WTC11 (cell line): ENCODE data around the gene ZNF780B. TPM values are rescaled to one million over a fixed set of nuclear protein-coding genes. Genes with fewer than 3 reads are reported as not detected.

Experiments used
- ATAC-seq: fragments of 200-7000 bp; cut with Tn5 transposase; 2 replicates; pipeline ENCODE4 v1.10.0; 2021; ENCODE audit warnings: mild to moderate bottlenecking, moderate library complexity
- CTCF ChIA-PET: fragments of 300-600 bp; sonication (Branson Sonifier 250); formaldehyde crosslinking; loops from one replicate; lab custom pipeline; 2021; ENCODE audit warnings: antibody characterized with exemption; lab: Charles Lee
- POLR2A ChIA-PET: fragments of 350-600 bp; sonication (Branson Sonifier 250); formaldehyde crosslinking; loops from one replicate; lab custom pipeline; 2021; ENCODE audit warnings: antibody characterized with exemption; lab: Charles Lee
- DNase-seq: peaks from one replicate; pipeline ENCODE4 v3.0.0; 2021; ENCODE audit warnings: low spot score
- H3K27ac Mint-ChIP-seq: 2 replicates; pipeline ENCODE4 v1.8.0; 2021; ENCODE audit warnings: mixed read lengths
- H3K27me3 Mint-ChIP-seq: 2 replicates; pipeline ENCODE4 v1.8.0; 2021; ENCODE audit warnings: low read depth, mild to moderate bottlenecking, moderate library complexity, mixed read lengths
- H3K36me3 Mint-ChIP-seq: 2 replicates; pipeline ENCODE4 v1.8.0; 2021; ENCODE audit warnings: mixed read lengths
- H3K4me1 Mint-ChIP-seq: 2 replicates; pipeline ENCODE4 v1.8.0; 2022; ENCODE audit warnings: mixed read lengths
- H3K4me3 Mint-ChIP-seq: 2 replicates; pipeline ENCODE4 v1.8.0; 2021; ENCODE audit warnings: mild to moderate bottlenecking, moderate library complexity, mixed read lengths
- H3K9me3 Mint-ChIP-seq: 2 replicates; pipeline ENCODE4 v1.8.0; 2021; ENCODE audit warnings: mixed read lengths
- HMGA2 ChIP-seq: fragments of 250-450 bp; sonication (Bioruptor Pico); IDR thresholded peaks from 2 replicates; pipeline ENCODE4 v1.4.0; 2021; ENCODE audit warnings: mild to moderate bottlenecking, moderate library complexity
- JAZF1 ChIP-seq: fragments of 250-450 bp; sonication (Bioruptor Pico); IDR thresholded peaks from 2 replicates; pipeline ENCODE4 v1.9.0; 2021; ENCODE audit warnings: moderate library complexity, mild to moderate bottlenecking, inconsistent platforms
- NFYB ChIP-seq: sonication (generic); formaldehyde crosslinking; conservative IDR thresholded peaks from 2 replicates; pipeline ENCODE4 v1.8.0; 2022; ENCODE audit warnings: low read depth, missing genetic modification reagents
- TEAD1 ChIP-seq: sonication (generic); formaldehyde crosslinking; IDR thresholded peaks from 2 replicates; pipeline ENCODE4 v1.8.0; 2022; ENCODE audit warnings: mild to moderate bottlenecking, missing genetic modification reagents
- total RNA-seq: library from RNA; stranded (reverse); gene quantifications from 3 replicates; pipeline ENCODE4 v1.2.3, GENCODE V29; 2021

The ZNF780B gene
- total RNA-seq, 1 experiment from 2014 or later: 22.9 TPM

DNA sequence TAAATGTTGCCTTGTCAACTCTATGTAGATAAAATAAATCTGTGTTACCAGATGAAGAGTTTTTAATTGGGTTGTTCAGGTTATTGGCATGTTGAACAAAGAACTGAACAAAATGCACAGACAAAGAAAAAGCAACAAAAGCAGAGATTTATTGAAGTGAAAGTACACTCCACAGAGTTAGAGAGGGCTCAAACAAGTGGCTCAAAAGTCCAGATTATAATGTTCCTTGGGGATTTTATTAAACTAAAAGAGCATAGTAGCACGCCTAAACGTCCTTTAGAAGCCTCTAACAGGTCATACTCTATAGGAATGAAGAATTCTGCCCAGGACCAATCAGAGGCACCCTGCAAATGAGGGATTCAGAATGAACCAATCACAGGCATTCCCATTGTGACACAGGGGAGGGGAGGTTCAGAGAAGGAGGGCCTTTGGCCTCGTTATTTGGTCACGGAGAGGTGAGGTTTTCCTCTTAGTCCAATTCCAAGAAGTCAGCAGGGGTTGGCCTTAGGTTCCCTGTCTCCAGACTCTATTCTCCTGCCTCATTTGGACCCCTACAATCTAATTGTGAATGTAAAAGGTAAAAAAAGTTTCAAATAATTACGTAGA is 72.2 kb downstream of the ZNF780B start:
- TF ChIP-seq TEAD1 (no peak), NFYB (CRISPR knock-in tag) (0 out of 2 replicates have a peak, but pooled peaks have one; percentile 13)
- Mint-ChIP-seq H3K27me3 (peaks cover 5% of the 10 kb centered on the region; the same call in 1 of the 2 replicates), H3K4me3 (no peak overlapping the region), H3K9me3 (peaks cover 47% of the 10 kb centered on the region), H3K36me3 (peaks cover 79% of the 10 kb centered on the region), H3K4me1 (no peaks in the 10 kb centered on the region), H3K27ac (no peak overlapping the region)
- ATAC-seq: no peak
- DNase-seq: no peak
- ChIA-PET CTCF (no interaction called here), POLR2A (no interaction called here)

DNA sequence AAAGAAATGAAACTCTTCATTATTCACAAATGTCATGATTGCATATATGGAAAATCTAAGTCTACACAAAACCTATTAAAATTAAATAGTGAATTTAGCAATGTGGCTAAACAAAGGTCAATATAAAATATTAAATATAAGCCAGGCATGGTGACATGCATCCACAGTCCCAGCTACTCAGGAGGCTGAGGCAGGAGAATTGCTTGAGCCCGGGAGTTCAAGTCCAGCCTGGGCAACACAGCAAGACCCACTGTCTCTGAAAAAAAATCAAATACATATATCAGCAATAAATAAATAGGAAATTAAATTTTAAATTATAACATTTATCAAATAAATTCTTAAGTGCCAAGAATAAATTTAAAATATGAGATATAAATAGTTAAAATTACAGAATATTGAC is 73.1 kb downstream of the ZNF780B start:
- peaks cover 5% of the 10 kb centered on the region; the same call in 1 of the 2 replicates for H3K27me3 Mint-ChIP-seq
- POLR2A ChIA-PET: no interaction called here
- H3K4me3 Mint-ChIP-seq: no peak overlapping the region
- peaks cover 86% of the 10 kb centered on the region for H3K36me3 Mint-ChIP-seq
- TF ChIP-seq JAZF1 (CRISPR knock-in tag) (no peak), HMGA2 (CRISPR knock-in tag) (peak; percentile 44; the same call in 1 of the 2 replicates)
- TF ChIP-seq, all 79 proteins: peak for 1
- CTCF ChIA-PET: no interaction called here
- ATAC-seq: no peak
- Mint-ChIP-seq H3K4me1 (no peaks in the 10 kb centered on the region), H3K9me3 (peaks cover 41% of the 10 kb centered on the region), H3K27ac (no peak overlapping the region)
- DNase-seq: no peak

Other genes with a start within 250 kb of the ZNF780B start
- gene DYRK1B, start 222.1 kb downstream of the ZNF780B start, total RNA-seq: 12.2 to 14.0 TPM (median 13.2 TPM) in 3 replicates
- gene FBL, start 209.9 kb downstream of the ZNF780B start, total RNA-seq: 576 to 620 TPM (median 610 TPM) in 3 replicates
- 2.8 to 4.4 TPM (median 3.5 TPM) in 3 replicates for gene FCGBP, start 121.6 kb downstream of the ZNF780B start, total RNA-seq
- gene PSMC4, start 85.1 kb downstream of the ZNF780B start, total RNA-seq: 96.7 to 105 TPM (median 97.2 TPM) in 3 replicates
- gene ZNF546, start 59.2 kb downstream of the ZNF780B start, total RNA-seq: 1.1 to 2.1 TPM (median 1.1 TPM) in 3 replicates
- gene ZNF780A, start 34.7 kb upstream of the ZNF780B start, total RNA-seq: 14.5 to 20.5 TPM (median 15.9 TPM) in 3 replicates
- gene MAP3K10, start 135.2 kb upstream of the ZNF780B start, total RNA-seq: 23.5 to 25.5 TPM (median 24.4 TPM) in 3 replicates
- 0.23 TPM in 1 of 3 replicates, not detected in the others for gene TTC9B, start 162.2 kb upstream of the ZNF780B start, total RNA-seq
- gene CCNP, start 170.5 kb upstream of the ZNF780B start, total RNA-seq: 0.83 to 2.4 TPM (median 1.9 TPM) in 3 replicates
- gene AKT2, start 229.1 kb upstream of the ZNF780B start, total RNA-seq: 156 to 174 TPM (median 161 TPM) in 3 replicates